Neural crest cell (in vitro differentiated cells): ENCODE data around the gene SHC1. TPM values are rescaled to one million over a fixed set of nuclear protein-coding genes. Genes with fewer than 3 reads are reported as not detected.
A peak's percentile ranks its signal among the peaks of the same experiment; 100 is the strongest.
"Not testable (repeated sequence)": the region's sequence is repeated elsewhere in the genome, so short reads cannot be mapped to it uniquely, and the experiment has no call there.

Source experiments
- DNase-seq: peaks from one replicate; pipeline ENCODE4 v3.0.0; 2021; ENCODE audit warnings: low read depth, mixed read lengths, low spot score
- H3K27ac Mint-ChIP-seq: one replicate; pipeline ENCODE4 v1.8.0; 2021; ENCODE audit warnings: mild to moderate bottlenecking, mixed read lengths; ENCODE audit not compliant: unreplicated experiment
- H3K27me3 Mint-ChIP-seq: 2 replicates; pipeline ENCODE4 v1.8.0; 2021; ENCODE audit warnings: low read depth, mild to moderate bottlenecking, mixed read lengths
- H3K36me3 Mint-ChIP-seq: 2 replicates; pipeline ENCODE4 v1.8.0; 2021; ENCODE audit warnings: low read depth, mild to moderate bottlenecking, mixed read lengths
- H3K4me1 Mint-ChIP-seq: 2 replicates; pipeline ENCODE4 v1.8.0; 2021; ENCODE audit warnings: mixed read lengths
- H3K4me3 Mint-ChIP-seq: one replicate; pipeline ENCODE4 v1.8.0; 2021; ENCODE audit warnings: mild to moderate bottlenecking, mixed read lengths
- H3K9me3 Mint-ChIP-seq: 2 replicates; pipeline ENCODE4 v1.8.0; 2021; ENCODE audit warnings: mixed read lengths
- total RNA-seq: library from RNA; stranded (reverse); gene quantifications from 2 replicates; pipeline ENCODE4 v1.2.1, GENCODE V29; 2021
- TF ChIP-seq, protein P1 (sequence below): fragments of 200-600 bp; sonication (generic); conservative IDR thresholded peaks from 2 replicates; pipeline ENCODE4 v1.5.0; 2021; ENCODE audit warnings: antibody characterized with exemption, mild to moderate bottlenecking

Gene SHC1
- total RNA-seq, 1 donor from 2014 or later = 92.9 TPM

DNA sequence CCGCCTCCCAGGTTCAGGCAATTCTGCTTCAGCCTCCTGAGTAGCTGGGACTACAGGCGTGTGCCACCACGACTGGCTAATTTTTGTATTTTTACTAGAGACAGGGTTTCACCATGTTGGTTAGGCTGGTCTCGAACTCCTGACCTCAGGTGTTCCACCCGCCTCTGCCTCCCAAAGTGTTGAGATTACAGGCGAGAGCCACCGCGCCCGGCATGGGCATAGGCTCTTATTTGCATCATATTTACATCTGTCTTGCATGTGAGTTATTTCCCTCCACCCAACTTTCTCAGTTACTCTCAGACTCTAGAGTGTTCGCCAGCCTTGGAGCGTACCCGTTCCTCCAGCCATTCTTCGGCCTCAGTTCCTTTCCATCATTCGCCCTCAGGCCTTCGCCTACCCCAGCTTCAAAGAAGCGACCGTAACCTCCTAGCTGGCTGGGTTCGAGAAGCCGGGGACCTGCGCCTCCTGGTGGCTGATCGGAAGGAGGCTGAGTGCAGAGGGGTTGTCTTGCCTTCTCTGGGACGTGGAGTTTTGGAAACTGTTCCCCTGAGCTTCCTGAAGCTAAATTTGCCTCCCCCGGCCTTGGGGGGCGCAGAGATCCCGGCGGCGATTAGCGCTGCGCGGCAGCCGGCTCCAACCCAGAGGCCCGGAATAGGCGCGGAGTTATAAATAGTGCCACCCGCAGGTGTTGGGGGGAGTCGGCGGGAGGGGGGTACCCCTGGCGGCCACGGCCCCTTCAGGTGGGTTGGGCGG lies 28.4 kb upstream of the SHC1 start:
- Mint-ChIP-seq H3K36me3 (no peaks in the 10 kb centered on the region), H3K27ac (no peak overlapping the region), H3K4me1 (peaks cover 25% of the 10 kb centered on the region), H3K27me3 (no peaks in the 10 kb centered on the region), H3K9me3 (no peaks in the 10 kb centered on the region), H3K4me3 (peak overlapping the region; percentile 81)
- TF ChIP-seq, protein P1, sequence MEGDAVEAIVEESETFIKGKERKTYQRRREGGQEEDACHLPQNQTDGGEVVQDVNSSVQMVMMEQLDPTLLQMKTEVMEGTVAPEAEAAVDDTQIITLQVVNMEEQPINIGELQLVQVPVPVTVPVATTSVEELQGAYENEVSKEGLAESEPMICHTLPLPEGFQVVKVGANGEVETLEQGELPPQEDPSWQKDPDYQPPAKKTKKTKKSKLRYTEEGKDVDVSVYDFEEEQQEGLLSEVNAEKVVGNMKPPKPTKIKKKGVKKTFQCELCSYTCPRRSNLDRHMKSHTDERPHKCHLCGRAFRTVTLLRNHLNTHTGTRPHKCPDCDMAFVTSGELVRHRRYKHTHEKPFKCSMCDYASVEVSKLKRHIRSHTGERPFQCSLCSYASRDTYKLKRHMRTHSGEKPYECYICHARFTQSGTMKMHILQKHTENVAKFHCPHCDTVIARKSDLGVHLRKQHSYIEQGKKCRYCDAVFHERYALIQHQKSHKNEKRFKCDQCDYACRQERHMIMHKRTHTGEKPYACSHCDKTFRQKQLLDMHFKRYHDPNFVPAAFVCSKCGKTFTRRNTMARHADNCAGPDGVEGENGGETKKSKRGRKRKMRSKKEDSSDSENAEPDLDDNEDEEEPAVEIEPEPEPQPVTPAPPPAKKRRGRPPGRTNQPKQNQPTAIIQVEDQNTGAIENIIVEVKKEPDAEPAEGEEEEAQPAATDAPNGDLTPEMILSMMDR = peak; percentile 81
- peak; percentile 74 for DNase-seq

DNA sequence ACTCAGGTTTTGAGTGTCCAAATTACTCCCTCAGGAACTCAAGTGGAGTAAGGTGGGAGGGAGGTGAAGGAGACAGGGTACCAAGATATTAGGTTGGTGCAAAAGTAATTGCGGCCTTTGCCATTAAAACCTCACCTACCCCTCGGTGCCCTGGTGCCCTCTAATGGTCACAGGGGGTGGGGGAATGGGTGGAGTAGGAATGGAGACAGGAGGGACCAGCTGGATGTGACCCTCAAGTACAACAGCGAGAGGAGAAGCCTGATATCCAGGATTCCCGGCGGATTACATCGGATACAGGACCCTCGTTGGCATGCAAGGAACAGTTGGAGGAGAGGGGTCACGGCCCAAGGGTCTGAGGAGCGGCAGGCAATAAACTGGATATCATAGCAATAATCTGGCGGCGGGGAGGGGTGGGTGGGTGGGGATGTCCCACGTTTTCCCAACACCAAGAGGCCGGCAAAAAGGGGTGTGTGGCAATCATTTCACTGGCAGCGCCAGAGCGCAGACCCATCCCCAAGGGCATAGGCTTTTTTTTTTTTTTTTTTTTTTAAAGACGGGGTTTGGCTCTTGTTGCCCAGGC lies 27.7 kb upstream of the SHC1 start:
- peak overlapping the region; percentile 81 for H3K4me3 Mint-ChIP-seq

DNA sequence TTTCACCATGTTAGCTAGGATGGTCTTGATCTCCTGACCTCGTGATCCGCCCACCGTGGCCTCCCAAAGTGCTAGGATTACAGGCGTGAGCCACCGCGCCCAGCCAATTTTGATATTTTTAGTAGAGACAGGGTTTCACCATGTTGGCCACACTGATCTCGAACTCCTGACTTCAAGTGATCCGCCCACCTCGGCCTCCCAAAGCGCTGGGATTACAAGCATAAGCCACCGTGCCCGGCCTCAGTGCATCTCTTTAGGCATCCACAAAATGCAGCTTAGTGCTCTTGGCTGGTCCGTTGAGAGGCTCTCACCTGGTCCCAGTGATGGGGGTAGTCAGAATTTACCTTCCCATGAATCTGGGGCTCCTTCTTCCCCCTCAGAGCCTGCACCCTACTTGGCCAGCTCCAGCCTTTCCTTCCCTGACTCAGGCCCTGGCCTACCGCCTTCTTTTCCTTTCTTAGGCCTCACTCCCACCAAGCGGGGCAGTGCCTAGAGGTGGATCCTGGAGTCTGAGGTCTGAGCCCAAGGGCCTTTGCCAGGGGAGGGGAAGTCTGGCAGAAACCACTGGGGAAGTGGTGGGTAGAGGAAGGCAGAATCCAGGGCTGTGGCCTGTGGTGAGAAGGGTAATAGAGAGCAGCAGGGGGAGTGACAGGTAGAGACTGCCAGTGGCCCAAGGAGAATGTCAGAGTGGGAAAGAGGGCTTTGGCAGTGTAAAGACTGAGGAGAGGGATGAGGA lies 26.6 kb upstream of the SHC1 start:
- Mint-ChIP-seq H3K27ac (peak overlapping the region; percentile 67), H3K36me3 (no peaks in the 10 kb centered on the region), H3K4me1 (peaks cover 18% of the 10 kb centered on the region), H3K27me3 (no peaks in the 10 kb centered on the region), H3K9me3 (no peaks in the 10 kb centered on the region), H3K4me3 (peak overlapping the region; percentile 65)
- no peak for DNase-seq
- TF ChIP-seq, protein P1 = no peak

More for the DNA sequence above, 27.7 kb upstream of the SHC1 start:
- Mint-ChIP-seq H3K9me3 (no peaks in the 10 kb centered on the region), H3K27me3 (no peaks in the 10 kb centered on the region), H3K4me1 (peaks cover 20% of the 10 kb centered on the region), H3K36me3 (no peaks in the 10 kb centered on the region), H3K27ac (no peak overlapping the region)
- DNase-seq = no peak
- TF ChIP-seq, protein P1 = no peak

DNA sequence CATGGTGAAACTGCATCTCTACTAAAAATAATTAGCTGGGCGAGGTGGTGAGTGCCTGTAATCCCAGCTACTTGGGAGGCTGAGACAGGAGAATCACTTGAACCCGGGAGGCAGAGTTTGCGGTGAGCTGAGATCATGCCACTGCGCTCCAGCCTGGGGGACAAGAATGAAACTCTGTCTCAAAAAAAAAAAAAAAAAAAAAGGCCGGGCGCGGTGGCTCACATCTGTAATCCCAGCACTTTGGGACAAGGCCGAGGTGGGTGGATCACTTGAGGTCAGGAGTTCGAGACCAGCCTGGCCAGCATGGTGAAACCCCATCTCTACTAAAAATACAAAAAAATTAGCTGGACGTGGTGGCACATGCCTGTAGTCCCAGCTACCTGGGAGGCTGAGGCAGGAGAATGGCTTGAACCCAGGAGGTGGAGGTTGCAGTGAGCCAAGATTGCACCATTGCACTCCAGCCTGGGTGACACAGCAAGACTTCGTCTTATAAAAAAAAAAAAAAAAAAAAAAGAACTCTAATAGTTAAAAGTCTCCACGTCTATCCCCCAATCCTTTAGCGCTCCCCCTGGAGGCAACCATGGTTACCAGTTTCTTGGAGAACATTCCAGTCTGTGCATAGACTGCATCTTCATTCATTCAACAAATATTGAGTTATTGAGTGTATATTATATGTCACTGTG lies 24.9 kb upstream of the SHC1 start:
- H3K27ac Mint-ChIP-seq, H3K36me3 Mint-ChIP-seq: not testable (repeated sequence)

DNA sequence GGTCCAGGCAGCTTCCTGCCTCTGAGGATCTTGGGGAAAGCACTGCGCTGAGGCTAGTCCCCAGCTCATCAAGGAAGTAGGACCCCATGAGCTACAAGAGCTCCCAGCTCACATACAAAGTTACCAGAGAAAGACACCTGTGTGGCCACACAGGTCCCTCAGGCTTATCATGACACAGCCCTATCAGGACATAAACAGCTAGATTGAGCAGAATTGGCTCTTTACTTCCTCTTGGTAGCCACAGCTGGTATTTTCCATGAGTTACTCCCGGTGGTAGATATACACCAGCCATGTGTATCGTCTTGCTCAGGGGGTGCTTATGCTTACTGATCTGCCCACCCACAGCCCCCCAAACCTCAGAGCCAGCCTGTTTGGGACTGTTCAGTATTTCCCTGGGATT lies 24.0 kb upstream of the SHC1 start:
- TF ChIP-seq, protein P1 = no peak
- Mint-ChIP-seq H3K27me3 (no peaks in the 10 kb centered on the region), H3K4me1 (peaks cover 10% of the 10 kb centered on the region), H3K9me3 (no peaks in the 10 kb centered on the region), H3K36me3 (peaks cover 3% of the 10 kb centered on the region), H3K27ac (no peak overlapping the region), H3K4me3 (peak overlapping the region; percentile 68)
- DNase-seq = no peak

More for the DNA sequence above, 24.9 kb upstream of the SHC1 start:
- H3K9me3 Mint-ChIP-seq, DNase-seq, H3K27me3 Mint-ChIP-seq: not testable (repeated sequence)
- Mint-ChIP-seq H3K4me3 (peak overlapping the region; percentile 68), H3K4me1 (peaks cover 18% of the 10 kb centered on the region)
- TF ChIP-seq, protein P1 = peak; percentile 54
